NCI-H510A treated with DMSO at 0.1 percent for 48 hours (cell line): ENCODE results near the gene MPHOSPH10.
"Not testable (repeated sequence)": the region's sequence is repeated elsewhere in the genome, so short reads cannot be mapped to it uniquely, and the experiment has no call there.

ENCODE experiments used
- DNase-seq: peaks from one replicate; lab custom pipeline; 2025; lab: John Stamatoyannopoulos, UW

The MPHOSPH10 gene

GRCh38 chr2:71122387-71123298, 7.8 kb upstream of the MPHOSPH10 start:
- DNase-seq: no peak

- DNase-seq: no peak
These were observed 4.7 kb upstream of the MPHOSPH10 start for GRCh38 chr2:71125506-71126294.

GRCh38 chr2:71126957-71127356, 3.5 kb upstream of the MPHOSPH10 start:
- DNase-seq: no peak

GRCh38 chr2:71129114-71129901, 1.1 kb upstream of the MPHOSPH10 start:
- no peak for DNase-seq

GRCh38 chr2:71129902-71130151, 607 bp upstream of the MPHOSPH10 start:
- peak; percentile 85 for DNase-seq

- DNase-seq: peak; percentile 57
These were observed 441 bp downstream of the MPHOSPH10 start for GRCh38 chr2:71130905-71131244.

- not testable (repeated sequence) for DNase-seq
These were observed 1.1 kb downstream of the MPHOSPH10 start for GRCh38 chr2:71131387-71132166.

- DNase-seq: no peak
These were observed 3.2 kb downstream of the MPHOSPH10 start for GRCh38 chr2:71133603-71134002.

- DNase-seq: no peak
These were observed 5.7 kb downstream of the MPHOSPH10 start for GRCh38 chr2:71136174-71136573.

- no peak for DNase-seq
These were observed 13.3 kb downstream of the MPHOSPH10 start for GRCh38 chr2:71143782-71144181.

GRCh38 chr2:71148506-71149063, 18.2 kb downstream of the MPHOSPH10 start:
- no peak for DNase-seq

GRCh38 chr2:71150082-71150816, 19.8 kb downstream of the MPHOSPH10 start:
- DNase-seq: no peak

- DNase-seq: no peak
These were observed 21.2 kb downstream of the MPHOSPH10 start for GRCh38 chr2:71151620-71152019.

- no peak for DNase-seq
These were observed 23.3 kb downstream of the MPHOSPH10 start for GRCh38 chr2:71153585-71154224.

- no peak for DNase-seq
These were observed 23.8 kb downstream of the MPHOSPH10 start for GRCh38 chr2:71154279-71154678.

GRCh38 chr2:71154798-71155197, 24.4 kb downstream of the MPHOSPH10 start:
- DNase-seq: peak; percentile 21

GRCh38 chr2:71155846-71156245, 25.4 kb downstream of the MPHOSPH10 start:
- DNase-seq: no peak

GRCh38 chr2:71156573-71156972, 26.1 kb downstream of the MPHOSPH10 start:
- no peak for DNase-seq

GRCh38 chr2:71157124-71157793, 26.8 kb downstream of the MPHOSPH10 start:
- DNase-seq: peak; percentile 59

- DNase-seq: no peak
These were observed 36.4 kb downstream of the MPHOSPH10 start for GRCh38 chr2:71166812-71167211.
